ENCODE results near the gene CHST11. TPM values are rescaled to one million over a fixed set of nuclear protein-coding genes. Genes with fewer than 3 reads are reported as not detected.

CHST11 gene
- total RNA-seq, 3 donors from 2014 or later, result 12.5 to 16.4 (median 15.5) TPM

DNA sequence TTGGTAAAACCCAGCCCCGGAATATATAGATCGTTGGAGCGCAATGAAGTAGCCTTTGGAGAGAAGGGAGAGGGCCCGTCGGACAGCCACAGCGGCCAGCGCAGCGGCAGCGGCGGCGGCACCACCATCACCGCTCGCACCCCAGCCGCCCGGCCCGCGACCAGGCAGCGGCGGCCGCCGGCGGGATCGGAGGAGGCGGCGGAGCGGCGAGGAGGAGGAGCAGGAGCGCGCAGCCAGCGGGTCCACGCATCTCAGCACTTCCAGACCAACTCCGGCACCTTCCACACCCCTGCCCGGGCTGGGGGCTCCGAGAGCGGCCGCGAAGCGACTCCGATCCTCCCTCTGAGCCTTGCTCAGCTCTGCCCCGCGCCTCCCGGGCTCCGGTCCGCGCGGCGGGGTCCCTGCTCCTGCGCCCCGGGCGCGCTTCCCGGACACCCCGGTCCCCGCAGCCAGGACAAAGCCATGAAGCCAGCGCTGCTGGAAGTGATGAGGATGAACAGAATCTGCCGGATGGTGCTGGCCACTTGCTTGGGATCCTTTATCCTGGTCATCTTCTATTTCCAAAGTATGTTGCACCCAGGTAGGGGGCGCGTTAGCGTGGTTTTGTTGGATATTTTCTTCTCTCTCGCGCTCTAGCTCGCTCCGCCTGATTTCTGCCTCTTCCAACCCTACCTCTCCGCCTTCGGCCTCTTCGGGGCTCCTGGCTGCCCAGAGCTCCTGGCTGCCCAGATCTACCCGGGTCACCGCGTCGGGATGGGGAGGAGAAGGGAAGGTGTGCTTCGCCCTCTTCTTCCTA lies 400 bp downstream of the CHST11 start:
- peak; percentile 16 to 44 (median 36) for TF ChIP-seq POLR2AphosphoS5 (IDR thresholded peaks at IDR 0.05)
- TF ChIP-seq, protein P1, sequence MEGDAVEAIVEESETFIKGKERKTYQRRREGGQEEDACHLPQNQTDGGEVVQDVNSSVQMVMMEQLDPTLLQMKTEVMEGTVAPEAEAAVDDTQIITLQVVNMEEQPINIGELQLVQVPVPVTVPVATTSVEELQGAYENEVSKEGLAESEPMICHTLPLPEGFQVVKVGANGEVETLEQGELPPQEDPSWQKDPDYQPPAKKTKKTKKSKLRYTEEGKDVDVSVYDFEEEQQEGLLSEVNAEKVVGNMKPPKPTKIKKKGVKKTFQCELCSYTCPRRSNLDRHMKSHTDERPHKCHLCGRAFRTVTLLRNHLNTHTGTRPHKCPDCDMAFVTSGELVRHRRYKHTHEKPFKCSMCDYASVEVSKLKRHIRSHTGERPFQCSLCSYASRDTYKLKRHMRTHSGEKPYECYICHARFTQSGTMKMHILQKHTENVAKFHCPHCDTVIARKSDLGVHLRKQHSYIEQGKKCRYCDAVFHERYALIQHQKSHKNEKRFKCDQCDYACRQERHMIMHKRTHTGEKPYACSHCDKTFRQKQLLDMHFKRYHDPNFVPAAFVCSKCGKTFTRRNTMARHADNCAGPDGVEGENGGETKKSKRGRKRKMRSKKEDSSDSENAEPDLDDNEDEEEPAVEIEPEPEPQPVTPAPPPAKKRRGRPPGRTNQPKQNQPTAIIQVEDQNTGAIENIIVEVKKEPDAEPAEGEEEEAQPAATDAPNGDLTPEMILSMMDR (IDR thresholded peaks at IDR 0.05), result no peak
- peak in 1 of 2 donors; percentile 50 for DNase-seq (ENCODE audit: low spot score in 2 of 2)
- Histone ChIP-seq H3K36me3 (no peaks in the 10 kb centered on the region), H3K27ac (peak overlapping the region; percentile 73 to 85), H3K4me3 (peak overlapping the region; percentile 75 to 89 (median 86)), H3K4me1 (no peaks in the 10 kb centered on the region), H3K27me3 (no peaks in the 10 kb centered on the region), H3K9me3 (no peaks in the 10 kb centered on the region)
- intact Hi-C loops (cut with DNase I; ENCODE audit: low total_unique reads), result no loop called here

GRCh38 chr12:104457746-104458693 lies 1.3 kb downstream of the CHST11 start:
- no peak for DNase-seq (ENCODE audit: low spot score in 2 of 2)
- intact Hi-C loops (cut with DNase I; ENCODE audit: low total_unique reads), result no loop called here
- H3K27ac ChIP-seq, result peak overlapping the region; percentile 73 to 86

GRCh38 chr12:104458694-104459367 lies 2.1 kb downstream of the CHST11 start:
- H3K27me3 ChIP-seq, result no peaks in the 10 kb centered on the region
- intact Hi-C loops (cut with DNase I; ENCODE audit: low total_unique reads), result no loop called here
- peak overlapping the region; percentile 75 to 89 (median 86) for H3K4me3 ChIP-seq
- no peak for TF ChIP-seq POLR2AphosphoS5 (IDR thresholded peaks at IDR 0.05)
- TF ChIP-seq, protein P1 (IDR thresholded peaks at IDR 0.05), result no peak
- TF ChIP-seq POLR2A (IDR thresholded peaks at IDR 0.05), result no peak
- H3K9me3 ChIP-seq, result no peaks in the 10 kb centered on the region
- DNase-seq (ENCODE audit: low spot score in 2 of 2), result no peak
- H3K4me1 ChIP-seq, result no peaks in the 10 kb centered on the region
- peak overlapping the region; percentile 73 to 86 for H3K27ac ChIP-seq
- H3K36me3 ChIP-seq, result no peaks in the 10 kb centered on the region

More at GRCh38 chr12:104457746-104458693, 1.3 kb downstream of the CHST11 start:
- no peaks in the 10 kb centered on the region for H3K27me3 ChIP-seq
- no peaks in the 10 kb centered on the region for H3K36me3 ChIP-seq
- peak overlapping the region; percentile 75 to 89 (median 86) for H3K4me3 ChIP-seq
- H3K4me1 ChIP-seq, result no peaks in the 10 kb centered on the region
- TF ChIP-seq POLR2A (IDR thresholded peaks at IDR 0.05) (no peak), POLR2AphosphoS5 (IDR thresholded peaks at IDR 0.05) (no peak)
- TF ChIP-seq, protein P1 (IDR thresholded peaks at IDR 0.05), result no peak
- no peaks in the 10 kb centered on the region for H3K9me3 ChIP-seq

GRCh38 chr12:104459368-104459909 lies 2.7 kb downstream of the CHST11 start:
- intact Hi-C loops (cut with DNase I; ENCODE audit: low total_unique reads), result no loop called here
- H3K27ac ChIP-seq, result peak overlapping the region; percentile 73 to 86
- DNase-seq (ENCODE audit: low spot score in 2 of 2), result no peak

More at GRCh38 chr12:104459368-104459909, 2.7 kb downstream of the CHST11 start:
- Histone ChIP-seq H3K4me1 (no peaks in the 10 kb centered on the region), H3K9me3 (no peaks in the 10 kb centered on the region), H3K4me3 (peak overlapping the region; percentile 75 to 89 (median 86)), H3K36me3 (no peaks in the 10 kb centered on the region), H3K27me3 (no peaks in the 10 kb centered on the region)
- TF ChIP-seq, protein P1 (IDR thresholded peaks at IDR 0.05), result no peak
- no peak for TF ChIP-seq POLR2A (IDR thresholded peaks at IDR 0.05)
- TF ChIP-seq POLR2AphosphoS5 (IDR thresholded peaks at IDR 0.05), result no peak

Data from breast epithelium (tissue), 4 donors.